Lower lobe of right lung (tissue), 2 donors: Measurements from ENCODE around the gene MBLAC1. TPM values are rescaled to one million over a fixed set of nuclear protein-coding genes. Genes with fewer than 3 reads are reported as not detected.

Source experiments
- ATAC-seq, 2 donors: fragments of 200-7000 bp; cut with Tn5 transposase; one replicate each; pipeline ENCODE4 v1.9.1; 2020 to 2022; ENCODE audit warnings: mild to moderate bottlenecking in 2 of 2, moderate library complexity in 2 of 2
- DNase-seq: peaks from one replicate; pipeline ENCODE4 v3.0.0-alpha.2; 2020
- H3K27ac ChIP-seq: fragments of 200-600 bp; one replicate; pipeline ENCODE4 v1.8.0; 2022
- H3K27me3 ChIP-seq: fragments of 200-600 bp; one replicate; pipeline ENCODE4 v1.8.0; 2022; ENCODE audit warnings: low read depth
- H3K36me3 ChIP-seq: fragments of 200-600 bp; one replicate; pipeline ENCODE4 v1.8.0; 2022; ENCODE audit warnings: mild to moderate bottlenecking
- H3K4me1 ChIP-seq: fragments of 200-600 bp; one replicate; pipeline ENCODE4 v1.8.0; 2022
- H3K4me3 ChIP-seq: fragments of 200-600 bp; one replicate; pipeline ENCODE4 v1.8.0; 2022; ENCODE audit warnings: mild to moderate bottlenecking
- H3K9me3 ChIP-seq: fragments of 200-600 bp; one replicate; pipeline ENCODE4 v1.8.0; 2022
- CTCF ChIP-seq: fragments of 200-600 bp; IDR thresholded peaks from one replicate; pipeline ENCODE4 v1.8.0; 2022; ENCODE audit warnings: antibody characterized with exemption, mild to moderate bottlenecking
- intact Hi-C: fragments of 100-400 bp; cut with DNase I; formaldehyde crosslinking; loops from one replicate; pipeline ENCODE4 v1.11.0; 2022
- total RNA-seq: library from RNA; stranded (reverse); fragmentation: NEBNext Ultra II Directional; extraction: Animal tissue kit (Norgen Biotek cat#: 25700); gene quantifications from one replicate; pipeline ENCODE4 v1.2.1, GENCODE V29; 2021
- donor health status: DM: no; HTN: yes; CAD: no; lungs with severe emphysema.

The MBLAC1 gene
- total RNA-seq, 1 donor from 2014 or later, result 2.7 TPM

- H3K27me3 ChIP-seq, result peaks cover 22% of the 10 kb centered on the region
- no peaks in the 10 kb centered on the region for H3K36me3 ChIP-seq
- H3K4me3 ChIP-seq, result no peak overlapping the region
- no peaks in the 10 kb centered on the region for H3K9me3 ChIP-seq
- no peak overlapping the region for H3K27ac ChIP-seq
- DNase-seq, result no peak
- TF ChIP-seq CTCF, result no peak
- peaks cover 30% of the 10 kb centered on the region for H3K4me1 ChIP-seq
- ATAC-seq, result no peak
- intact Hi-C loops, result no loop called here
Observed at GRCh38 chr7:100166317-100166940, 39.7 kb downstream of the MBLAC1 start.

GRCh38 chr7:100166970-100167911 lies 40.5 kb downstream of the MBLAC1 start:
- Histone ChIP-seq H3K27ac (no peak overlapping the region), H3K4me1 (peaks cover 35% of the 10 kb centered on the region), H3K27me3 (peaks cover 30% of the 10 kb centered on the region), H3K9me3 (no peaks in the 10 kb centered on the region), H3K4me3 (peak overlapping the region; percentile 55), H3K36me3 (no peaks in the 10 kb centered on the region)
- intact Hi-C loops, result no loop called here
- no peak for DNase-seq
- no peak for ATAC-seq
- no peak for TF ChIP-seq CTCF

- H3K27me3 ChIP-seq, result peaks cover 31% of the 10 kb centered on the region
- peak; percentile 13 to 14 for ATAC-seq
- H3K4me3 ChIP-seq, result peak overlapping the region; percentile 55
- H3K36me3 ChIP-seq, result no peaks in the 10 kb centered on the region
- no peak for TF ChIP-seq CTCF
- no peak for DNase-seq
- intact Hi-C loops, result no loop called here
- no peaks in the 10 kb centered on the region for H3K9me3 ChIP-seq
- H3K4me1 ChIP-seq, result peaks cover 35% of the 10 kb centered on the region
- peak overlapping the region; percentile 62 for H3K27ac ChIP-seq
Observed at GRCh38 chr7:100167912-100168323, 41.2 kb downstream of the MBLAC1 start.

GRCh38 chr7:100169147-100169850 lies 42.5 kb downstream of the MBLAC1 start:
- Histone ChIP-seq H3K36me3 (no peaks in the 10 kb centered on the region), H3K27ac (peak overlapping the region; percentile 62), H3K4me1 (peaks cover 35% of the 10 kb centered on the region), H3K4me3 (peak overlapping the region; percentile 55), H3K9me3 (no peaks in the 10 kb centered on the region), H3K27me3 (peaks cover 31% of the 10 kb centered on the region)
- intact Hi-C loops, result no loop called here
- no peak for DNase-seq
- no peak for TF ChIP-seq CTCF
- ATAC-seq, result no peak

- Histone ChIP-seq H3K36me3 (no peaks in the 10 kb centered on the region), H3K9me3 (no peaks in the 10 kb centered on the region), H3K4me3 (no peak overlapping the region), H3K4me1 (peaks cover 35% of the 10 kb centered on the region), H3K27ac (no peak overlapping the region), H3K27me3 (peaks cover 31% of the 10 kb centered on the region)
- DNase-seq, result no peak
- intact Hi-C loops, result no loop called here
- no peak for ATAC-seq
- no peak for TF ChIP-seq CTCF
Observed at GRCh38 chr7:100170101-100170897, 43.5 kb downstream of the MBLAC1 start.
